GM19043 (cell line): Measurements from ENCODE around the gene COL12A1.

Experiments
- ATAC-seq: cut with Tn5 transposase; IDR thresholded peaks from one replicate; pipeline ENCODE4 v1.9.1; 2021; ENCODE audit warnings: low read depth; ENCODE audit not compliant: unreplicated experiment

Gene COL12A1

GRCh38 chr6:75108333-75108974 is 97.4 kb downstream of the COL12A1 start:
- ATAC-seq, result no peak

DNA sequence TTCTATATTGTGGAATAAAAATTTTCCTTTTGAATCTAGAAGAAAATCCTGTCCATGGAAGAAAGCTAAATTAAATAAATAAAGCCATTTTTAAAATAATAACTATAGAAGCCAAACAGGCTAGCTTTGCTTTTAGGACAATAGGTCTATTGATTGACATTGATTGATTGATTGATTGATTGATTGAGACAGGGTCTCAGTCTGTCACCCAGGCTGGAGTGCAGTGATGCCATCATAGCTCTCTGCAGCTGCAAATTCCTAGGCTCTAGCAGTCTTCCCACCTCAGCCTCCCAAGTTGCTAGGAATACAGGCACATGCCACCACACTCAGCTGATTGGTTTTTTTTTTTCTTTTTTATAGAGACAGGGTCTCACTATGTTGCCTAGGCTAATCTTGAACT is 97.9 kb downstream of the COL12A1 start:
- ATAC-seq, result no peak

GRCh38 chr6:75106426-75106825 is 99.4 kb downstream of the COL12A1 start:
- ATAC-seq, result no peak

- no peak for ATAC-seq
Measured at GRCh38 chr6:75103431-75103830, 102.4 kb downstream of the COL12A1 start.

DNA sequence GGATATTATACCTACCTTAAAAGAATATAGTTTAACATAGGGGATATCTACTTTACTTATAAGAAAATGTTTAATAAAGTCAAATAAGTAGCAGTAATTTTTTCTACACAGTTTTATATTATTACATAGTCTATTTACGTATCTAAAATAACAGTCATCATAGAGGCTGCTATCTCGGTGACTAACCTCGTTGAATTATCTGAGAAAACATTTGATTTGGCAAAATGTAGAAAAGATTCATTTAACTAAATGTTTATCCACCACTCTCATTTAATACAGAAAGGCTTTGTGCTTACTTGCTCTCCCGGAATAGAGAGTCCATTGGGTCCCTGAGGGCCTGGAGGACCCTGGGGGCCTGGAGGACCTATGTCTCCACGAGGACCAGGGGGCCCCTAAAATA is 103.6 kb downstream of the COL12A1 start:
- ATAC-seq, result no peak

DNA sequence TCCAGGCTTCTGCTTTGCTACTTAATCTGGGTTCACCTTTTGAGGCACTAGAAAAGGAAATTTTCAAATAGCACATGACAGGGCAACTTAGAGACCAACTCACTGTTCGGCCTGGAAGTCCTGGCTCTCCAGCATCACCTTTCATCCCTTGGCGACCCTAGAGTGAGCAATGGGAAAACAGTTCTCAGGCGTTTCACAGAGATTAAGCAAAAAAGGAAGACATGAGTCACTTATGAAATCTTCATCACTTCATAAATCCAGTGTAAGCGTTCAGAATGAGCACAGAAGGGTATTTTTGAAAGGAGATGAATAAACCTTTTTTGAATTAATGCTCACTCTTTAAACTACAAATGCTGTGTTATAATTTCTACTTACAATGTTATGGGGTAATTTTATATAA is 104.0 kb downstream of the COL12A1 start:
- ATAC-seq, result no peak

DNA sequence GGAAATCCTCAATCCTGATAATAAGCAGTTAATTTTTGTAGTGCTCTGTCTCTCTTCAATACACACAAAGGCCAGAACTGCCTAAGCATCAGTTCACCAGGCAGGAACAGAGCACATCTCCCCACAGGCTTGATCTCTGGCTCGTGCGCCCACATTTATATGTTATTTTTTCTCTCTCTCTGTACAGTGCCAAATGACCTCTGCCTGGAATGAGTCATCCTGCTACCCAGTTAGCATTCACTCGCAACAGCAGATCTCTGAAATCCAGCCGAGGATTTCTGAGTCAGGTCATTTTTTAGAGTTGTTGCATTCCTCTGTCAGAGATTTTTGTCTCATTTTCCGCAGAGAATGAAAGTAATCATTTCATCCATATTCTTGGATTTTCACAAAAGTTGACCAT is 107.1 kb downstream of the COL12A1 start:
- no peak for ATAC-seq

- ATAC-seq, result no peak
Measured at GRCh38 chr6:75096966-75097365, 108.9 kb downstream of the COL12A1 start.

DNA sequence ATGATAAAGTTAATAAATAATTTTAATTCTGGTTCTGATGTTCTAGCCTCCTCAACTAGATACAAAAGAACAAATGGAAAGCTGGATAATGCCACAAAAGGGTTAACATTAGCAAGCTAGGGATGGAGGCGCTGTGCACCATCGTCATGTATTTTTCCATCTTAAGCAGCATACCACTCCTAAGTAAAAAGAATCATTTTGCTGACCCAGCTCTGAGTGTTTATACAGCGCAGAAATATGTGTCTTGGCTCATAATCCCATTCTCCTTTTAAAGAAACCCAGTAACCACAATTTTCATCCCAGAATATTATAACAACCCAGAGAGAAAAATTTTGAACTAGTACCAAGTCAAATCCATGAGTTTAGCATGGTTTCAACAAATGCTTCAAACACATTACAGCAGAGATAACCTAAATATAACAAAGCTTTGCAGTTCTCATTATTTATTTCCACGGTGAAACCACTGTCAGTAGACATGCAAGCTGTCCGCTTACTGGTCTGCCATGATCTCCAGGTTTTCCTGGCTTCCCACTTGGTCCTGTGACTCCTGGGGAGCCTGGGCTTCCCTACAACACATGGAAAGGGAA is 111.1 kb downstream of the COL12A1 start:
- no peak for ATAC-seq

DNA sequence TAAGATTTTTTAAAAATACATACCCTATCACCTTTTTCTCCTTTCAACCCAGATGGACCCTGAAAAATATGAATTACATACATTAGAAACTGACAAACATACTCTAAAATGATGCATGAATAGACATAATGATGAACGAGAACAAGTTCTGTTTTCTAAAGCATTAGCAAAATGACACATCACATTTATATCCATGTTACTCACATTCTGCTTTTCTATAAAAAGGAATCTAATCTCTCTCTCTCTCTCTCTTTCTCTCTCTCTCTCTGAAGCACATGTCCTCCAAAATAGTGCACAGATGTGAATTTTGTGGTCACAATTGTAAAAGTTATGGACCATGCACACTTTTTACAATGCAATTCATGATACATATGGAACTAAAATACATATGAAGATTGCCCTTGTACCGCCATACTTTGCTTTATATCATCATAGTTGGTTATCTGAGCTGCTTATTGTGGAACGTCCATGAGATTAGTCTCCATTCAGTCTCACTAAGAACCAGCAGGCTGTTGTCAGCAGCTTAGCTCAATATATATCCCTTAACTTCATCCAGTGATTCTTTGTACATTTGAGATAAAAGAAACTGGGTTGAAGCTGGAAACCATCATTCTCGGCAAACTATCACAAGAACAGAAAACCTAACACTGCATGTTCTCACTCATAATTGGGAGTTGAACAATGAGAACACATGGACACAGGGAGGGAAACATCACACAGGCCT is 114.2 kb downstream of the COL12A1 start:
- ATAC-seq, result no peak

- ATAC-seq, result no peak
Measured at GRCh38 chr6:75090576-75090975, 115.3 kb downstream of the COL12A1 start.

DNA sequence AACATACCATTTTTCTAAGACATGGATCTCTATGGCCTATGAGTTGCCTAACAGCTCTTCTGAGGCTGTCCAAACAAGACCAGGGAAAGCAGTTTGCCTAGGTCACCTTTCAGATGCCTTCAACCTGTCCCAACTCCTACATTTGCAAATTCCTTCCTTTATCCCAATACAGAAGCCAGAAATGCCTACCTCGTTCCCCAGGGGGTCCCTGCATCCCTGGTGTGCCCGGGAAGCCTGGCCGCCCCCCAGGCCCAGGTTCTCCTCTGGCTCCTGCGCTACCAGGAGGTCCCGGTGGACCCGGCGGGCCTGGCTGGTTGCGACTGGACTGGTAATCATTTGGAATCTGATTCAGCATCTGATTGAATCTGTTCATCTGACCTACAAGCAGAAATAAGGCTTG is 115.9 kb downstream of the COL12A1 start:
- ATAC-seq, result no peak

DNA sequence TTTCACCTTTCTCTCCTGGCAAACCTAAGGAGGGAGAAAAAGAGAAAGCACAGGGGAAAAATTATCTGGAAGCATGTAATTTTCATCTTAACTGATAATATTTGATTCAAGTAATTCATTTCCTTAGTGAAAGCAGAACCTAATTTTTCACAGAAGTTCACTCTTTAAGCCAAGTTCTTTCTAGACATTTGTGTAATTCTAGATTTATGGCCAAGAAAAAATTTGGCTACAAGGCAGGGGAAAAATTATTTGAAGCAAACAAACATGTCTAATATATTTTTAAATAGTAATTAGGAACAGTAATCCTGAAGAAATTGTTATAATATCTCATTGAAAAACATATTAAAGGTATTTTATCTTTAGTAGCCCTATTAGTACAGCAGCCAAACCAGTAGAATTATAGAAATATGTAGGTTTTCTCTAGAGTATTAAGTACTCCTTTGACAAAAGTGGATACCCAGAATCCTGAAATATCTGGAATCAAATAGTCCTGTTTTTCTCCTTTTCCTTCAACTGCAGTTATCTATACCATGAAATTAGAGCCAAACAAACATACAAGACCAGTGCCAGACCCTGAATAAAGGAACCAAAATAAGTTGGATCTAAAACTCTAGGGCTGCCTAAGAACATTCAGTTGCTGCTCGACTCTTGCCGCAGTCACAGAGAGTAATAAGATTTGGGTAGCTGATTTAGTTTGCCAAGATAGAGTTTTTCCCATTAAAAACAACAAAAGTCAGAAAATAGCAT is 116.5 kb downstream of the COL12A1 start:
- ATAC-seq, result no peak

GRCh38 chr6:75085931-75086635 is 119.8 kb downstream of the COL12A1 start:
- no peak for ATAC-seq

DNA sequence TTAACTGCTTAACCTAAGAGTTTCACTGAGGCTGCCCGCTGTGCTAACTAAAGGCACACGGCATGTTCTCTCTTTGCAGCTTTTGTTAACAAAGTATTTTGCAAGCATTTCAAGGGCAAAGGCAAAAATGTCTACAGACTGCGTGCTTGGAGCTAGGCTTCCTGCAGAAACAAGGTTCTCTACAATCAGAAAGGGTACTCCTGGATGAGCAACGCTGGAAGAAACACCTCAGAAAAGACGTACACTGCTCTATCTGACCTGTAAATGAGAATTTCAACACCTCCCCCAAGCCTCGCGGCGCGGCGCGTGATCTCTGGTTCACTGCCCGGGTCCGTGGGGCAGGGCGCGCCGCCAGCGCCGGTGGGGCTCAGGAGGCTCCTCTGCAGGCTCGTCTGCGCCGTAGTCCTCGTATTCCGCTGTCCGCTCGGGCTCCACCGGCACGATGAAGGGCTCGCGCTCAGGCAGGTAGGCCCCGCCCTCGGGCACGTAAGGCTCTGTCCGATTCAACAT is 120.9 kb downstream of the COL12A1 start:
- no peak for ATAC-seq

DNA sequence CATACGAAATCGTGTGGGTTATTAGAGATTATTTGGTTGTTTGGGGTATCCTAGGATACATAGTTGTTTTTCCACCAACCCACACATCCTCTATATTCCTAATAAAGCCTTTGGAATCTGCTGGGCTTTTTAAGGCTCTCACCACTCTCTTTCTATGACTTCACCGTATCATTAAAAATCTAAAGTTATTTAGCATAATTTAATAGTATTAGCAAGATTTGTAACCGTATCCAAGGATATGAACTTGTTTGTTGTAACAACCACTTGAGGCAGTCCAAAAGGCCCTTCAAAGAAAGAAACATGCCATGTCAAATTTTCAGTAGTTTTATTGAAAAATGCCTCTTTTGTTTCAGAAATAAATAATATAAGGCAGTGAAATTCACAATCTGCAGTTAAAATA is 121.8 kb downstream of the COL12A1 start:
- ATAC-seq, result no peak

- ATAC-seq, result no peak
Measured at GRCh38 chr6:75081921-75082320, 123.9 kb downstream of the COL12A1 start.

DNA sequence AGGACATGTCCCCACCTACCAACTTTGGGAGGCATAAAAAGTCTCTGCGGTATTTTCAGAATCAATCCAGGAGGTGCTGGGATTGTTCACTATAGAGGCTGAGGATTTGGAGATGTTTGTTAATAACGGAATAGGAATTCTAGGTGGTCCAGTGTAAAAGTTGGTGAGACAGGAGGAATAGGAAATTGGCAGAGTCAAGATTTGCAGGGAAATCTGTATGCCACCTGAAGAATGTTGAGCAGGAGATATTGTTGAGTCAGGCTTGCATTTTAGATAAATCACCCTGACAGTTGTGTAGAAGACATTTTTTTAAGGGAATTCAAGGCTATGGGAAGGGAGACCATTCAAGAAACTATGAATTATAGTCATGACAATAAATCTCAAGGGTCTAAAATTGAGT is 124.8 kb downstream of the COL12A1 start:
- ATAC-seq, result no peak

- ATAC-seq, result no peak
Measured at GRCh38 chr6:75079589-75079988, 126.3 kb downstream of the COL12A1 start.

- no peak for ATAC-seq
Measured at GRCh38 chr6:75077701-75078100, 128.2 kb downstream of the COL12A1 start.

GRCh38 chr6:75076009-75076408 is 129.8 kb downstream of the COL12A1 start:
- no peak for ATAC-seq
